ENCODE data around the gene RBM18. TPM values are rescaled to one million over a fixed set of nuclear protein-coding genes. Genes with fewer than 3 reads are reported as not detected.

Gene RBM18
- polyA plus RNA-seq, 3 donors = 30.7 to 33.1 (median 32.3) TPM

DNA sequence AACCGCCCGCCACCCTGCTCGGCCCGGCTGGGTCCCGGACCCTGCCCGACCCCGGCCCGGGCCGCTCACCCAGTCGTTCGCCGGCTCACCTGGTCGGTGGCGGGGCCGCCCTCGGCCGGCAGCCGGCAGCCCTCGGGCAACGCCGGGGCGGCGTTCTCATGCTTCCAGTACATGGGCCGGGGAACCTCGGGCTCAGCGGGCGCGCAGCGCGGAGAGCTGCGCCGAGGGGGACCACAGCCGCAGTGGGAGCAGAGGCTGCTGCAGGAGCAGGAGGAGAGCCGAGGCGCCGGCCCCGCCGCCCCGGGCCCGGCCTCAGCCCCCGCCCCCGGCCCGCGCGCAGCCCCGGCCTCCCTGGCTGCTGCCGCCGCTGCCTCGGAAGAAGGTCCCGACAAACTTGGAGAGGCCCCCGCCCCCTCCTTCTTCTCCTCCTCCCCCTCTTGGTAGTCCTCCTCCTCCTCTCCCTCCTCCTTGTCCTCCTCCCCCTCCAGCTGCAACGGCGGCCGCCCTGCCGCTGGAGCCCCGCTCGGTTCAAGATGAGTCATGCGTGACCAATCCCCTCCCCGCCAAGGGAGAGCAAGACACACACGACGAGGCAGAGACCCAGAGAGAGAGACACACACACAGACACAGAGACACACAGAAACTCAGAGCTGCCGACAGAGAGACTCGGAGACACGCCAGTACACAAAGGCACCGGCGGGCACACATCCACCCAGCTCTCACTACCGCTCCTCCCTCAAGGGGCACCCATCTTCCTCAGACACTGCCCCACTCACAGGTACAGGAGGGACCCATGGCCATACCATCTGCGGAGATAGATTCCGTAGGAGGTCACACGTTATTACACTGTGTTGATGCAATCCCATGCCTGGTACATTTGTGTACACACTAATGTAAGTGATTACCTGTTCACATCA, 35.8 kb downstream of the RBM18 start, which contains the start of gene LHX6:
TSS of gene LHX6 (minus strand) at position 390 of the 917 bp plus-strand sequence. CDS start at position 173, 217 bp downstream.
- DNase-seq (ENCODE audit: extremely low read depth in 1 of 11, low read depth in 9 of 11, low spot score in 4 of 11) = no peak

DNA sequence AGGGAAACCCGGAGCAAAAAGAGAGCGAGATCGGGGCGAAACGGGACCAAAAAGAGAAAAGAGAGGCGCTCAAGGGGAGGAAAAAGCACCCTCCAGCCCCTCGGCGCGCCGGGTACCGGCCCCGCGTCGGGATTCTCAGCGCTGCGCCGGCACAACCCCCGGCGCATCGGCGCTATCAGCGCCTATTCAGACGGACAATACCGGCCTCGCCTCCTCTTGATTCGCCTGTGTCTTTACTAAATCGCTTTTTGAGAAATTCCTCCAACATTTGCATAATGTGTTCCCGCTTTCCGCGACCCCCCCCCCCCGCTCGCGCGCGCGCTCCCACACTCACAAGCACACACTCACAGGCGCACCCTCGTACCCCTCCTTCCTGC, 36.5 kb downstream of the RBM18 start:
- no peak for DNase-seq (ENCODE audit: extremely low read depth in 1 of 11, low read depth in 9 of 11, low spot score in 4 of 11)

DNA sequence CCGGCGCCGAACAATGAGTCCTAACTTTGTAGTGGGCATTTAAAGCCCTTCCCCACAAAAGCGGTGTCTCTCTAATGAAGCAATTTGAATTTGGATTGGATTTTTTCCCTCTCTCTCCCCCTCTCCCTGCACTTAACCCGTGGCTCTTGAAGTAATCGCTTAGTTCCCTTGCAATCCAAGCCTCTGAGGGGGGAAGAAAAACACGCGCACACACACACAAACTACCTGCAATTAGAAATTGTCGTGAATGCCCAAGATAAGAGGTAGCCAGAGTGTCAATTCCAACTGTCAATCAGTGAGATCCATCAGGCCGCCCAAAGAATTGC, 37.1 kb downstream of the RBM18 start:
- DNase-seq (ENCODE audit: extremely low read depth in 1 of 11, low read depth in 9 of 11, low spot score in 4 of 11) = no peak

GRCh38 chr9:122226758-122227574, 37.7 kb downstream of the RBM18 start:
- DNase-seq (ENCODE audit: extremely low read depth in 1 of 11, low read depth in 9 of 11, low spot score in 4 of 11) = no peak

DNA sequence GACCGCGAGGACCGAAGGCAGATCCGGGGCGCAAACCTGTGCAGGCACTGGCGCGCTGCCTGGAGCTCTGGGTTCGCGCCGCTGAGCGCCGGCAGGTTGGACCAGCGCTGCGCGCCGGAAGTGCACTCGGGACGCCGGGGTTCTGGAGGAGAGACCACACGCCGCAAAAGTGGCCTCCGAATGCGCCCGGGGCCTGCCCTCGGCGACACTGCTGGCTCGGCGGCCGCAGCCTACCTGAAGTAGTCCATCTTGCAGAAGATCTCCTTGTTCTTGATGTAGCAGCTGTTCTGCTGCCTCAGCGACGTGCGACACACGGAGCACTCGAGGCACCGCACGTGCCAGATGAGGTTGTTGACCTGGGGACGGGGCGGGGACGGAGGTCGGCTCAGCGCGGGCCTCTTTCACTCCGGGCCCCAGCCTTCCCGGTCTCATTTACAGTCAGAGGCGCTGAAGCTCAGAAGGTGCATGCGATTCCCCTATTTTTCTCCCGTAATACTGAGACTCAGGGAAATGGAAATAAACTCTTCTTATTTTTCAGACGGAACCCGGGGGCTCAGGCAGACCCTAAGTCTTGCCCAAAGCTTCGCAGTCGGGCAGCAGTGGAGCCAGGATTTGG, 38.4 kb downstream of the RBM18 start:
- no peak for DNase-seq (ENCODE audit: extremely low read depth in 1 of 11, low read depth in 9 of 11, low spot score in 4 of 11)

DNA sequence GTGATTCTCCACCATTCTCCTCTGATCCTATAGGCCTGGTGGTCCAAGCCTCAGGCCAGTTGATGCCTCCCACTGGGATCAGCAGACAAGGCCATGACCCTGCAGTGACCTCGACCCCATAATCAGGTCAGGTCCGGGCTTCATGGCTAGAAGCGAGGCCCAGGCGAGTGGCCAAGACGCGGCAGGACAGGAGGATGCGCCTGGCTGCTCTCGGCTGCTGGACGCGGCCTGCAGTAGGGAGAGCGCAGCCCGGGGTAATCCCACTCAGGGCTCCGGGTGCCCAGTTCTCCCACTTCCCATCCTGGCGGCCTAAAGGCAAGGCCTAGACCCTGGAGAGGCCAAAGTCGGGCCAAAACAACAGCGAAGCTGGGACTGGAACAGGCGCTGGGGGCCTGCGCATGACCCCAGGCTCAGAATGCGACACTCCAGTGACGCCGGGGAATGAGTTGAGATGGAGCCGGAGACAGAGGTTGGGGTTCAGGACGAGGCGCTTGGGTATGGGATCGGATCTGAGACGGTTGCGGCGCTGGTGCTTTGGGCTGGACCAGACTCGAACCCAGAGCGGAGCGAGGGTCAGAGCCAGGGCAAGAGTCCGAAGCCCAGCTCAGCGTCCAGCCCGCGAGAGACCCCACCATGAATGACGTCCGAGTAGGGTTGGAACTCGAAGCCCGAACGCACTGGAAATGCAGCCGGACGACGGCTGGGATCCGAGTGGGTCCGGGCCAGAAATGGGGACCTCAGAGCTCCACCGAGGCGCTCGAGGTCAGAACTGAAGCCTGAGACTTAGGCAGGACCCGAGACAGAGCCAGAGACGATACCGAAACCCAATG, 39.1 kb downstream of the RBM18 start:
- no peak for DNase-seq (ENCODE audit: extremely low read depth in 1 of 11, low read depth in 9 of 11, low spot score in 4 of 11)

GRCh38 chr9:122223435-122223834, 41.2 kb downstream of the RBM18 start:
- DNase-seq (ENCODE audit: extremely low read depth in 1 of 11, low read depth in 9 of 11, low spot score in 4 of 11) = no peak

DNA sequence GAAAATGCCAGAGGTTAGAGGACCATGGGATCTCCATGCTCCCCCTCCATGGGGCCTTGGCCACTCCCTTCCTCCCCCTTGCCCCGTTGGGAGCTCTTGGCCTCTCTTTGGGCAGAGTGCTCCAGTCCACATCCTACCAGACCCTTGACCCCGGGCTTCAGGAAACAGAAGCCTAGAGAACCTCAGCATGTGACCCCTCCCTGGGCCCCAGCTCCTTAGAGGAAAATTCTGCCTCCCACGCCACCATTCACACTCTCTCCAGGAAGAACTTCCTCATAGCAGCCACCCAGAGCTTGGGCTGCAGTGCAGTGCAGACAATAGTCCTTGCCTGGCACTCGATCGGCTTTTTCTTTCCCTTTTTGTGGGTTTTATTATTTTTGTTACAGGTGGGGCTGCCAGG, 41.8 kb downstream of the RBM18 start:
- DNase-seq (ENCODE audit: extremely low read depth in 1 of 11, low read depth in 9 of 11, low spot score in 4 of 11) = no peak

GRCh38 chr9:122221183-122221811, 43.3 kb downstream of the RBM18 start:
- DNase-seq (ENCODE audit: extremely low read depth in 1 of 11, low read depth in 9 of 11, low spot score in 4 of 11) = no peak

- no peak for DNase-seq (ENCODE audit: extremely low read depth in 1 of 11, low read depth in 9 of 11, low spot score in 4 of 11)
These were observed 43.9 kb downstream of the RBM18 start for GRCh38 chr9:122220673-122221182.

GRCh38 chr9:122219856-122220672, 44.6 kb downstream of the RBM18 start:
- DNase-seq (ENCODE audit: extremely low read depth in 1 of 11, low read depth in 9 of 11, low spot score in 4 of 11) = no peak

- DNase-seq (ENCODE audit: extremely low read depth in 1 of 11, low read depth in 9 of 11, low spot score in 4 of 11) = no peak
These were observed 45.4 kb downstream of the RBM18 start for GRCh38 chr9:122218935-122219855.

DNA sequence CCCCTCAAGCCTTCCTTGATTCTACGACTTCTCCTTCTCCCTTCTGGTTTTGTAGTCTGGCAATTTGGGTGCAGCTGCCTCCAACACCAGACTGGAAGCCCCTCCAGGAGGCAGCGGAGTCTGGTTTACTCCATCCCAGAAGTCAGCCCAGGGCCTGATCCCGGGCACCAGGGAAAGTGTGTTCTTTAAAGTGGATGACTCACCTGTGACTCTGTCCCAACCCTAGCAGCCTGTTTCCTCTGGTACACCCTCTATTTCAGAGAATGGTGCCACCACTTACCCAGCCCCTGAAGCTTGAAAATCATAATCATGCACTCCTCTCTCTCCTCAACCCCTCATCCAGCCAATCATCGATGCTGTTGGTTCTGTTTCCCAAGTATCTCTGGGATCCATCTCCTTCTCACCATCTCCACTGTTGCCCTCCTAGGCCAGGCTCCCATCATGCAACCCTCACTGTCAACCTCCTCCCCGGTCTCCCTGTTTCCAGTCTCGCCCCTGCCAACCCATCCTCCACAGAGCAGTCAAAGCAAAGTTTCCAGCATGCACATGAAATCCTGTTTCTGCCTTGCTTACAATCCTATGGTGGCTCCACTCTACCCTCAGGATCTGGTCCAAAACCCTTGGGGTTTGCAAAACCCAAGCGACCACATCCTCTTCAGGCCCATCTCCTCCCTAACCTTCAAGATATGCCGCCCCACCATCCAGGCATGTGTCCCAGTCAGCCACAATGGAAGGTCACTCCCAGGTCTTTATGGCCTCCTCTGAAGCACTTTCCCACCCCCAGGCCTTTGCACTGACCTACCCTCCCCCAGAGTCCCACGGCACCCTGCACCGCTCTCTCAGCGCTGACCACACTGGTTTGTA, 46.3 kb downstream of the RBM18 start:
- no peak for DNase-seq (ENCODE audit: extremely low read depth in 1 of 11, low read depth in 9 of 11, low spot score in 4 of 11)

DNA sequence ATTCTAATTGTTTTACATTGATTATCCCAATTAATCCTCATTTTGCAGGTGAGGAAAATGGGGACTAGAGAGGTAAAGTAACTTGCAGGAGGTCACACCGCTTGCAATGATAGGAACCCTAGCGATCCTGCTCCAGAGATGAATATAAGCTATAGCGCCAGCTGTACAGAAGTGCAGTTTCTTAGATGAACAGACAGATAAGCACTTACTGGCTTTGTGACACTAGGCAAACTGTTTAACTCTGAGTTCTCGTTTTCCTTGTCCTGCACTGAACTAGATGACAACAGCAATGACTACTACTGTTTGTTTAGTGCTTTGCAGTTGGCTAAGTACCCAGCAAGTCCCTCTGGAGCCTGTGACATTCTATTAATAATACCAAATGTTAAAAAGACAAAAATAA, 47.0 kb downstream of the RBM18 start:
- DNase-seq (ENCODE audit: extremely low read depth in 1 of 11, low read depth in 9 of 11, low spot score in 4 of 11) = no peak

- no peak for DNase-seq (ENCODE audit: extremely low read depth in 1 of 11, low read depth in 9 of 11, low spot score in 4 of 11)
These were observed 47.7 kb downstream of the RBM18 start for GRCh38 chr9:122216798-122217418.

All from renal cortex interstitium (tissue), 11 donors.